ENCODE results near the gene SLC35F2.
"Not testable (repeated sequence)": the region's sequence is repeated elsewhere in the genome, so short reads cannot be mapped to it uniquely, and the experiment has no call there.

SLC35F2 gene

GRCh38 chr11:107882095-107882820 lies 23.7 kb upstream of the SLC35F2 start:
- Histone ChIP-seq H3K4me3 (ENCODE audit: low read length, poor library complexity, severe bottlenecking) (no peak overlapping the region), H3K9me3 (ENCODE audit: insufficient read depth, low read depth, low read length) (no peaks in the 10 kb centered on the region), H3K79me2 (ENCODE audit: insufficient read depth, low read length) (no peaks in the 10 kb centered on the region), H3K9me2 (replicated peaks; ENCODE audit: low read depth, low read length) (no peaks in the 10 kb centered on the region), H4K20me1 (ENCODE audit: insufficient read depth, low read length, poor library complexity, severe bottlenecking) (no peaks in the 10 kb centered on the region), H3K36me3 (ENCODE audit: insufficient read depth, low read length) (no peaks in the 10 kb centered on the region), H2AFZ (ENCODE audit: low read length) (no peak overlapping the region), H3K9ac (ENCODE audit: low read depth, low read length, poor library complexity, severe bottlenecking) (no peak overlapping the region), H3K4me1 (ENCODE audit: insufficient read depth, low read length, poor library complexity, severe bottlenecking) (no peaks in the 10 kb centered on the region), H3K4me2 (ENCODE audit: low read depth, low read length, poor library complexity, severe bottlenecking) (no peak overlapping the region), H3F3A (ENCODE audit: low read depth) (no peaks in the 10 kb centered on the region), H3K27me3 (ENCODE audit: insufficient read depth, low read length, poor library complexity, severe bottlenecking) (no peaks in the 10 kb centered on the region)
- TF ChIP-seq EZH2phosphoT487 (IDR thresholded peaks at IDR 0.05; ENCODE audit: borderline replicate concordance) (no peak), CTCF (conservative IDR thresholded peaks at IDR 0.05; ENCODE audit: low read length) (no peak)

GRCh38 chr11:107881471-107881870 lies 22.9 kb upstream of the SLC35F2 start:
- not testable (repeated sequence) for H3K4me3 ChIP-seq (ENCODE audit: low read length, poor library complexity, severe bottlenecking); H3K9me3 ChIP-seq (ENCODE audit: insufficient read depth, low read depth, low read length); H3K4me2 ChIP-seq (ENCODE audit: low read depth, low read length, poor library complexity, severe bottlenecking); H3K4me1 ChIP-seq (ENCODE audit: insufficient read depth, low read length, poor library complexity, severe bottlenecking); H3K79me2 ChIP-seq (ENCODE audit: insufficient read depth, low read length); H3K36me3 ChIP-seq (ENCODE audit: insufficient read depth, low read length); H2AFZ ChIP-seq (ENCODE audit: low read length); H3K27me3 ChIP-seq (ENCODE audit: insufficient read depth, low read length, poor library complexity, severe bottlenecking); H4K20me1 ChIP-seq (ENCODE audit: insufficient read depth, low read length, poor library complexity, severe bottlenecking); H3K9ac ChIP-seq (ENCODE audit: low read depth, low read length, poor library complexity, severe bottlenecking); H3F3A ChIP-seq (ENCODE audit: low read depth); H3K9me2 ChIP-seq (replicated peaks; ENCODE audit: low read depth, low read length)

DNA sequence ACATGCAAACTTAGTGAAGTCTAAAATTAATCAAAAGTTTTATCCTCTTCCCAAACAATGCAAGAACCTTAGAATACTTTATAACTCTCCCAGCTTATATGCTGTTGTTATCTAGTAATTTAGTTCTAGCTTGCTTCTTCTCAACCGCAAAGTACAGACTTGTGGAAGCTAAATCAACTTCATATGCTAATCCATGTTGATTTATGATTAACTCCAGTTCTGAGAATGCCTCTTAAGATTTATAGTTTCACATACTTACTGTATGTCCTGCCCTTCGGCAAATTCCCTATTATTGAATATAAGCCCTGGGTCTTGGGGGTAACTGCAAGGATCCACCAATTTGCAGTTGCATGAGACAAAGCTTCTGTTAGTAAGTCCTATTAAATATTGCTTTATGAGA lies 17.6 kb upstream of the SLC35F2 start:
- Histone ChIP-seq H3K9me3 (ENCODE audit: insufficient read depth, low read depth, low read length) (no peaks in the 10 kb centered on the region), H3K9ac (ENCODE audit: low read depth, low read length, poor library complexity, severe bottlenecking) (no peak overlapping the region), H4K20me1 (ENCODE audit: insufficient read depth, low read length, poor library complexity, severe bottlenecking) (no peaks in the 10 kb centered on the region), H3K4me1 (ENCODE audit: insufficient read depth, low read length, poor library complexity, severe bottlenecking) (no peaks in the 10 kb centered on the region), H3K36me3 (ENCODE audit: insufficient read depth, low read length) (no peaks in the 10 kb centered on the region), H3K4me3 (ENCODE audit: low read length, poor library complexity, severe bottlenecking) (no peak overlapping the region), H3K4me2 (ENCODE audit: low read depth, low read length, poor library complexity, severe bottlenecking) (no peak overlapping the region), H3F3A (ENCODE audit: low read depth) (no peaks in the 10 kb centered on the region), H3K79me2 (ENCODE audit: insufficient read depth, low read length) (no peaks in the 10 kb centered on the region), H2AFZ (ENCODE audit: low read length) (no peak overlapping the region), H3K27me3 (ENCODE audit: insufficient read depth, low read length, poor library complexity, severe bottlenecking) (no peaks in the 10 kb centered on the region), H3K9me2 (replicated peaks; ENCODE audit: low read depth, low read length) (no peaks in the 10 kb centered on the region)
- TF ChIP-seq CTCF (conservative IDR thresholded peaks at IDR 0.05; ENCODE audit: low read length) (no peak), EZH2phosphoT487 (IDR thresholded peaks at IDR 0.05; ENCODE audit: borderline replicate concordance) (no peak)

GRCh38 chr11:107864591-107864990 lies 6.0 kb upstream of the SLC35F2 start:
- Histone ChIP-seq H3K4me1 (ENCODE audit: insufficient read depth, low read length, poor library complexity, severe bottlenecking) (no peaks in the 10 kb centered on the region), H4K20me1 (ENCODE audit: insufficient read depth, low read length, poor library complexity, severe bottlenecking) (no peaks in the 10 kb centered on the region), H3K4me3 (ENCODE audit: low read length, poor library complexity, severe bottlenecking) (no peak overlapping the region), H3F3A (ENCODE audit: low read depth) (no peaks in the 10 kb centered on the region), H3K36me3 (ENCODE audit: insufficient read depth, low read length) (no peaks in the 10 kb centered on the region), H3K9me2 (replicated peaks; ENCODE audit: low read depth, low read length) (no peaks in the 10 kb centered on the region), H3K79me2 (ENCODE audit: insufficient read depth, low read length) (no peaks in the 10 kb centered on the region), H3K27me3 (ENCODE audit: insufficient read depth, low read length, poor library complexity, severe bottlenecking) (no peaks in the 10 kb centered on the region), H2AFZ (ENCODE audit: low read length) (no peak overlapping the region), H3K9ac (ENCODE audit: low read depth, low read length, poor library complexity, severe bottlenecking) (no peak overlapping the region), H3K9me3 (ENCODE audit: insufficient read depth, low read depth, low read length) (no peaks in the 10 kb centered on the region), H3K4me2 (ENCODE audit: low read depth, low read length, poor library complexity, severe bottlenecking) (no peak overlapping the region)
- TF ChIP-seq EZH2phosphoT487 (IDR thresholded peaks at IDR 0.05; ENCODE audit: borderline replicate concordance) (no peak), CTCF (conservative IDR thresholded peaks at IDR 0.05; ENCODE audit: low read length) (no peak)

All from Loucy (cell line).